KOPT-K1 (cell line): Measurements from ENCODE around the gene LCE2C.
"Not testable (repeated sequence)": the region's sequence is repeated elsewhere in the genome, so short reads cannot be mapped to it uniquely, and the experiment has no call there.

Experiments used
- H3K27ac ChIP-seq: fragments of 200-600 bp; sonication (generic); 2 replicates; pipeline ENCODE4 v1.5.1; 2016; ENCODE audit warnings: antibody characterized with exemption, mild to moderate bottlenecking, low read depth, low read length; ENCODE audit not compliant: poor library complexity, severe bottlenecking
- H3K36me3 ChIP-seq: fragments of 200-600 bp; sonication (generic); 2 replicates; pipeline ENCODE4 v1.5.1; 2017; ENCODE audit warnings: antibody characterized with exemption, mild to moderate bottlenecking, low read length, moderate library complexity; ENCODE audit not compliant: insufficient read depth
- H3K9me3 ChIP-seq: fragments of 200-600 bp; sonication (generic); 2 replicates; pipeline ENCODE4 v1.5.1; 2017; ENCODE audit warnings: antibody characterized with exemption, low read length, mild to moderate bottlenecking; ENCODE audit not compliant: insufficient read depth, poor library complexity, severe bottlenecking

The LCE2C gene

DNA sequence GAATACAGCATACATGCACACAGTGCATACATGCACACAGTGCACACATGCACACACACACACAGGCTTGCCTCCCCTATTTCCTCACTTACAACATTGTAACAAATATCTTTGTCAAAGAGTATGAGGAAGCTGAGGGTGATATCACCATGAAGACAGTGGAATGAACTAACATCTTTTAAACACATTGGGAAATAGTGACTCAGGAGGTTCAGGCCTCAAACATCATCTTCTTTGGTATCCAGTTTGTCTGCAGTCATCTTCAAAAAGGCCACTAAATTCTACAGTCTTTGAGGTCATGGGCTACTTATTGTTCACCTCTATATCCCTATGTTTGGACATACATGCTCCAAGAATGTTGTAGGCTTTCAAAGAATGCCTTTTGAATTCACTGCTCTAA, 8.8 kb downstream of the LCE2C start:
- H3K9me3 ChIP-seq = no peaks in the 10 kb centered on the region
- no peaks in the 10 kb centered on the region for H3K36me3 ChIP-seq
- H3K27ac ChIP-seq = no peak overlapping the region

DNA sequence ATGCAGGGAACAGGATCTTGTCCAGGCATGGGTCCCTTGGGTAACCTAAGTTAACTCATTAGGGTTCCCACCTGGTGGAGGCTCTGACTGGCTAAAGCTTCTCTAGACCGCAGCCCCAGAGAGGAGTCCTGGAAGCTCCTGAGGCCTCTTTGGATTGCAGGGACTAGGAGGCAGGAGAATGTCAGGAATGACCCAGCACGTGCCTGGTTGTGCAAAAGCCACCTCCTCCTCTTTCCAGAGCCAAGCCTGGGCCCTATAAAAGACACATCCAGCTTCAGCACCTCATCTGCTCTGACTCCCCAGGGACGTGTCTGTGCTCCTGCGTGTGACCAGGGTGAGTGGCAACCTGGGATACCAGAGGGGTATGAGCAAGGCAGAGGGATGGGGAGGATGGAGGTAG, 10.7 kb downstream of the LCE2C start, which contains the start of gene LCE2B:
TSS of gene LCE2B (plus strand) at position 301 of the 400 bp plus-strand sequence. CDS start 721 bp downstream, outside the sequence.
- not testable (repeated sequence) for H3K9me3 ChIP-seq, H3K36me3 ChIP-seq, H3K27ac ChIP-seq

DNA sequence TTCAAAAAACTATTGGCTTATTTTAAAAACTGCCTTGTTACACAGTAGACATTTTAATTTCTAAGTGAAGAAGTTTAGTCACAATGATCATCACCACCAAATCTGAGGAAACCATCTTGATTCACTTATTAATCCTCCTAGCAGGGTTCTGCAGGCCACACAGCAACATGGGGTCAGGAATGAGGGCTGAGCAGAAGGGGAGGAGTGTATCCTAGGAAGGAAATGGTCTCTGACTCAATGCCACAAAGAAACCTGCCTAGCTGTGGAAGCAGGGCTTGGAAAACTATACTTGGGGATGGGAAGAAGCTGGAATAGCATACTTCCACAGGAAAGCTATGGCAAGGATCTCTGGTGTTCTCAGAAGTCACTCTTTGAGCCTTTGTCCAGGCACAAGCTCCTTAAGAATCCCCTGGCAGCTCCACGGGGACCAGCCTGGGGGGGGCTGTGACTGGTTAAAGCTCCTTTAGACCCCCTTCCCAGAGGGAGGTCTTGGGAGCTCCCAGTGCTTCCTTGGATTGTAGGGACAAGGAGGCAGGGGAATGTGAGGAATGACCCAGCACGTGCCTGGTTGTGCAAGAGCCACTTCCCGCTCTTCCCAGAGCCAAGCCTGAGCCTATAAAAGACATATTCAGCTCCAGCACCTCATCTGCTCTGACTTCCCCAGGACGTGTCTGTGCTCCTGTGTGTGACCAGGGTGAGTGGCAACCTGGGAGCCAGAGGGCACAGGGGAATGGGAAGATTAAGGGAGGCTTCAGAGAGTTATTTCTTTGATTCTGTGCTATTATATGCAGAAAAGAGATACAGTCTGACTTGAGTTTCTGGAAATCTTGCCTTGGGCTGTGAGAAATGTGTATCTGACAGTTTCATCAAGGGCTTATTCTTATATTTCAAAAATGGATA, 22.9 kb downstream of the LCE2C start, which contains the start of gene LCE2A:
TSS of gene LCE2A (plus strand) at position 645 of the 900 bp plus-strand sequence. CDS start 557 bp downstream, outside the sequence.
- Histone ChIP-seq H3K27ac (no peak within 1 kb of the TSS), H3K9me3 (no peaks in the 10 kb centered on the region), H3K36me3 (no peaks in the 10 kb centered on the region)

DNA sequence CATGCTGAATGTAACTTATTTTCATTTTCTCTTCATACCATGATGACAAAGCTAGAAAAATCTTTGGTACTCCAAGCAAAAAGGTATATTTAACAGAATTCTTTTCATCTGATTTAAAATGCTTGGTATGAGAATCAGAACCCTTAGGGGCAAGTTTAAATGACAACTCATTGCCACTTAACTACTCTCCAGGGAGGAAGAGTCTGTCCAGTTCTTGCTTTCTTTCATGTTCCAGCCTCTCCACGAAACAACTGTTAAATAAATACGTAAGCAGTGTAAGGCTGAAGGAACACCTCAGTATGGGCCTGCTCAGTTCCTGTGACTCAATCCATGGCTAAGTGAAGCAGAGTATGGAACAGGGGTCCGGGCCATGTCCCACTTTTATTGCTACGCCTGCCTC, 24.7 kb downstream of the LCE2C start:
- Histone ChIP-seq H3K27ac (no peak overlapping the region), H3K36me3 (no peaks in the 10 kb centered on the region), H3K9me3 (no peaks in the 10 kb centered on the region)

DNA sequence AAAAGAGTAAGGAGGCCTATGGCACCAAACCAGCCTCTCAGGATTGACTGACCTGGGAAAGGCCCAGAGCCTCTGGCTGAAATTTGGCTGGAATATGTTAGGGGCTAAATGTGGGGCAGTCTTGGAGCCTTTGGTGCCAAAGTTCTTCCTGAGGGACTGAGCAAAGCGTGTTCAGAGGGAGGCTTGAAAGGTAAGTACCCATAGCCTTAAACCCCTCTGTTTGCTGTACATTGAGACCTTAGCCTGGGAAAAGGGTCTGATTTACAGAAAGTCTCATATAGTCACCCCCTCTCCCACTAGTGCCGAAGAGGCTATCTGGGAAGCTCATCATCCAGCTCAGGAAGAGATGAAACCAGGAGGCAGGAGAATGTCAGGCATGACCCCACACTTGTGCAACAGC, 32.8 kb downstream of the LCE2C start, which contains the start of gene LCE4A:
TSS of gene LCE4A (plus strand) at position 301 of the 400 bp plus-strand sequence. CDS start 916 bp downstream, outside the sequence.
- Histone ChIP-seq H3K27ac (no peak within 1 kb of the TSS), H3K36me3 (no peaks in the 10 kb centered on the region), H3K9me3 (no peaks in the 10 kb centered on the region)

DNA sequence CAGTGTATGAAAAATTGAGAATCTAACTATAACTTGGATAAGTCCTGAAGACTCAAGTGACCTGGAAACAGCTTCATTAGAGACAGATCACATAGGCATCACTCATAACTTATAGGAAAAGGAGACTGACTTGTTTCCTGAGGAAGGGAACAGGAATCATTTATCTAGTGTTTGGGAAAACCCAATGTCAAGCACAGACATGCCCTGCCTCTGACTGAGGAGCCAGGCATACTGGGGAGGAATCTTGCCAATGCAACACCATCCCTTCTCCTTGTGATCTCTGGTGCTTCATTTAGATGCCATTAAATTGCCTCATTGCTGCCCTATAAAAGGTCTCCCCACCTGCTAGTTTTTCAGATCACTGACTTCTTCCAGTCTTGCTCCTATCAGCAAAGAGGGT, 43.2 kb downstream of the LCE2C start:
- Histone ChIP-seq H3K36me3 (no peaks in the 10 kb centered on the region), H3K27ac (no peak overlapping the region), H3K9me3 (no peaks in the 10 kb centered on the region)

DNA sequence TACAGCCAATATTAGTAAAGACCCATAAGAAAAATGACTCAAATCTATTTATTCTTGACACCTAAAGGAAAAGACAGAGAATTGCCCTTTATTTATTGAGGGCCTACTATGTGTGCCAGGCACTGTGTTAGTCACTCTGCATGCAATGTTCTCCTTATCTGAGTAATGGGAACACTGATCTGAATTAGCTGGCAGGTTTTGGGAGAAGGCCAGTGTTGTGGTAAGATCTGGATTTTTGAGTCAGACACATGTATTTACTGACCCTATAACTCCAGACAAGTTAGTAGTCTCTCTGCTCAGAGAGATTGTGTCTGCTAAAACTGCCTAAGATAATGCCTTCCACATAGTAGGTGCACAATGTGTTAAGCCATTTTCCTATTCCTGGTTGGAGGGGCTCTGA, 50.2 kb downstream of the LCE2C start:
- H3K9me3 ChIP-seq = no peaks in the 10 kb centered on the region
- no peaks in the 10 kb centered on the region for H3K36me3 ChIP-seq

More for the DNA sequence above, 50.2 kb downstream of the LCE2C start:
- H3K27ac ChIP-seq = no peak overlapping the region
